ENCODE measurements around the gene RAD18.

GRCh38 chr3:8959668-8960067 lies 3.6 kb downstream of the RAD18 start:
- no peak for TF ChIP-seq CTCF (IDR thresholded peaks at IDR 0.05; ENCODE audit: insufficient read depth, low read length, poor library complexity, severe bottlenecking)
- no peak for TF ChIP-seq EZH2phosphoT487 (conservative IDR thresholded peaks at IDR 0.05; ENCODE audit: low read length)

All from SU-DHL-6 (cell line).